GM12878 (cell line): ENCODE results near the gene ME1. TPM values are rescaled to one million over a fixed set of nuclear protein-coding genes. Genes with fewer than 3 reads are reported as not detected.

Source experiments
- ATAC-seq: fragments of 200-7000 bp; cut with Tn5 transposase; 3 replicates; pipeline ENCODE4 v1.9.1; 2020; ENCODE audit warnings: mild to moderate bottlenecking, moderate library complexity
- BruUV-seq: library from RNA; stranded (reverse); fragments of 400-500 nt; replicated peaks from 2 replicates; lab custom pipeline; 2021; lab: Mats Ljungman, UMichigan
- CTCF ChIA-PET: fragments of 300-600 bp; sonication (Branson Sonifier 250); formaldehyde crosslinking; extraction: SDS; loops from one replicate; lab custom pipeline; 2021; ENCODE audit warnings: inconsistent platforms; lab: Yijun Ruan, JAX
- POLR2A ChIA-PET: fragments of 350-600 bp; formaldehyde crosslinking; extraction: SDS; loops from one replicate; lab custom pipeline; 2021; ENCODE audit warnings: inconsistent platforms; lab: Charles Lee
- RAD21 ChIA-PET: fragments of 300-600 bp; sonication (Branson Sonifier 250); formaldehyde crosslinking; loops from one replicate; lab custom pipeline; 2023; ENCODE audit warnings: antibody characterized with exemption; ENCODE audit not compliant: unreplicated experiment; lab: Charles Lee
- SMC1A ChIA-PET: fragments of 300-600 bp; sonication (Branson Sonifier 250); formaldehyde crosslinking; loops from one replicate; lab custom pipeline; 2023; ENCODE audit not compliant: unreplicated experiment, uncharacterized antibody; lab: Charles Lee
- DNase-seq: peaks from one replicate; pipeline ENCODE4 v3.0.0-alpha.2; 2011; ENCODE audit warnings: low read depth, low spot score
- FAIRE-seq: peaks from 3 replicates; lab custom pipeline; 2011; peaks lifted over from hg19 to GRCh38; lab: Jason Lieb, UNC
- H2AFZ ChIP-seq: 2 replicates; pipeline ENCODE4 v1.6.0; 2011; ENCODE audit warnings: low read depth, low read length, control low read depth; ENCODE audit not compliant: control insufficient read depth
- H3K27ac ChIP-seq: 2 replicates; pipeline ENCODE4 v1.5.1; 2011; ENCODE audit warnings: control low read depth; ENCODE audit not compliant: control insufficient read depth, insufficient read depth
- H3K27me3 ChIP-seq, 2 experiments: replicated peaks in 1 of 2; 2 replicates each; pipeline versions ENCODE4 v1.6.0 to v1.6.1; 2011; ENCODE audit warnings: low read length in 1 of 2; ENCODE audit not compliant: control insufficient read depth in 2 of 2, insufficient read depth in 2 of 2
- H3K36me3 ChIP-seq, 2 experiments: 2 replicates each; pipeline ENCODE4 v1.5.1; 2011; ENCODE audit warnings: low read length in 1 of 2; ENCODE audit not compliant: control insufficient read depth in 2 of 2, insufficient read depth in 2 of 2
- H3K4me1 ChIP-seq: 2 replicates; pipeline ENCODE4 v1.6.1; 2011; ENCODE audit warnings: mild to moderate bottlenecking, low read length, moderate library complexity, mixed read lengths; ENCODE audit not compliant: control insufficient read depth, insufficient read depth
- H3K4me2 ChIP-seq: 2 replicates; pipeline ENCODE4 v1.6.0; 2011; ENCODE audit warnings: control low read depth; ENCODE audit not compliant: control insufficient read depth, insufficient read depth
- H3K4me3 ChIP-seq: fragments of 200-600 bp; sonication (generic); 2 replicates; pipeline ENCODE4 v1.5.1; 2016
- H3K79me2 ChIP-seq: 2 replicates; pipeline ENCODE4 v1.6.0; 2011; ENCODE audit warnings: low read length; ENCODE audit not compliant: control insufficient read depth, insufficient read depth
- H3K9ac ChIP-seq: 2 replicates; pipeline ENCODE4 v1.8.0; 2011; ENCODE audit warnings: low read length, control low read depth, mixed read lengths; ENCODE audit not compliant: control insufficient read depth, insufficient read depth
- H3K9me3 ChIP-seq: replicated peaks from 3 replicates; pipeline ENCODE4 v1.5.1; 2011; ENCODE audit warnings: mild to moderate bottlenecking, low read length; ENCODE audit not compliant: control insufficient read depth, insufficient read depth
- H4K20me1 ChIP-seq: 2 replicates; pipeline ENCODE4 v1.6.0; 2011; ENCODE audit not compliant: control insufficient read depth, insufficient read depth
- ATF7 ChIP-seq: fragments of 450-650 bp; IDR thresholded peaks from 2 replicates; pipeline ENCODE4 v1.6.1; 2016; ENCODE audit warnings: low read depth, mild to moderate bottlenecking
- BHLHE40 ChIP-seq, 2 experiments: fragments of 450-650 bp in 1 of 2; IDR thresholded peaks; 2 replicates each; pipeline ENCODE4 v1.6.1; 2011 to 2017; ENCODE audit warnings: low read depth in 2 of 2, borderline replicate concordance in 1 of 2, improper control_type of control experiment in 1 of 2, low read length in 1 of 2, mild to moderate bottlenecking in 1 of 2
- CBX5 ChIP-seq: sonication (generic); IDR thresholded peaks from 2 replicates; pipeline ENCODE4 v1.6.1; 2016; ENCODE audit warnings: low read depth, moderate library complexity, mild to moderate bottlenecking, inconsistent platforms
- CHD2 ChIP-seq: IDR thresholded peaks from 2 replicates; pipeline ENCODE4 v1.6.1; 2011; ENCODE audit warnings: low read depth, low read length, improper control_type of control experiment, borderline replicate concordance
- CREM ChIP-seq: IDR thresholded peaks from 2 replicates; pipeline ENCODE4 v1.6.1; 2014; ENCODE audit warnings: antibody characterized with exemption, low read depth
- ELK1 ChIP-seq: IDR thresholded peaks from 2 replicates; pipeline ENCODE4 v1.6.1; 2012; ENCODE audit warnings: low read depth, low read length, improper control_type of control experiment
- HDAC6 ChIP-seq: fragments of 200-600 bp; sonication (generic); IDR thresholded peaks from one replicate; pipeline ENCODE4 v1.8.0; 2017; ENCODE audit warnings: antibody characterized with exemption; ENCODE audit not compliant: unreplicated experiment
- MTA2 ChIP-seq: fragments of 450-650 bp; IDR thresholded peaks from 2 replicates; pipeline ENCODE4 v1.6.1; 2016; ENCODE audit warnings: low read depth, mild to moderate bottlenecking, moderate library complexity
- RELB ChIP-seq: fragments of 450-650 bp; IDR thresholded peaks from 2 replicates; pipeline ENCODE4 v1.6.1; 2017; ENCODE audit warnings: low read depth, mild to moderate bottlenecking, moderate library complexity
- ZBTB40 ChIP-seq: fragments of 450-650 bp; IDR thresholded peaks from 2 replicates; pipeline ENCODE4 v1.6.1; 2016; ENCODE audit warnings: mild to moderate bottlenecking, moderate library complexity, borderline replicate concordance
- ZNF217 ChIP-seq: fragments of 450-650 bp; IDR thresholded peaks from 2 replicates; pipeline ENCODE4 v1.6.1; 2017; ENCODE audit warnings: antibody characterized with exemption, mild to moderate bottlenecking
- WGBS: methylation state at CpG from one replicate; pipeline ENCODE4 v1.1.6; 2016; ENCODE audit warnings: low lambda C conversion rate; ENCODE audit not compliant: insufficient replicate concordance, insufficient coverage; ENCODE audit errors: missing lambda C conversion rate; 5-methylcytosine and 5-hydroxymethylcytosine counted together
- in situ Hi-C: fragments of 300-500 bp; cut with MboI; formaldehyde crosslinking; loops from 9 replicates; pipeline ENCODE4 v1.14.3; 2018; ENCODE audit warnings: mixed read lengths
- intact Hi-C: fragments of 100-400 bp; cut with micrococcal nuclease; formaldehyde crosslinking; loops from one replicate; pipeline ENCODE4 v1.14.2; 2022; ENCODE audit not compliant: unreplicated experiment
- polyA plus RNA-seq, 11 experiments: library from polyadenylated mRNA; depleted of rRNA in 4 of 11; unstranded in 6 of 11; stranded (reverse) in 5 of 11; fragments of >200 nt; fragmentation: Nextera tagmentation in 4 of 11; fragmentation: Illumina TruSeq in 1 of 11; extraction: Ambion mirVana in 4 of 11; extraction: Trizol in 1 of 11; gene quantifications; 1 replicate in 1 of 11; 2 replicates in 10 of 11; pipeline versions ENCODE4 v1.2.1 to v1.2.3, GENCODE V29; 2011 to 2016; ENCODE audit warnings: inconsistent platforms in 2 of 11, missing spikeins in 2 of 11, low read depth in 1 of 11
- total RNA-seq, 4 experiments: library from RNA; depleted of rRNA in 3 of 4; stranded (reverse); fragments of >200 nt in 3 of 4; fragmentation: Illumina TruSeq in 1 of 4; extraction: Trizol in 1 of 4; gene quantifications; 2 replicates each; pipeline versions ENCODE4 v1.2.1 to v1.2.3, GENCODE V29; 2013 to 2021

ME1 gene
- total and polyA plus RNA-seq, 10 of the 15 experiments (the other 5 are each of a cell fraction or from before 2014, with no cell fraction given): 3.6 to 11.8 (median 8.4) TPM

- H3K4me3 ChIP-seq: no peak overlapping the region
- peak overlapping the region; percentile 25 for H2AFZ ChIP-seq
- H3K9ac ChIP-seq: no peak overlapping the region
- in situ Hi-C loops: no loop called here
- no peak for FAIRE-seq
- DNase-seq: no peak
- H3K36me3 ChIP-seq: peaks cover 0 to 5% of the 10 kb centered on the region in 2 experiments; a peak in 2 of 4 replicates
- ChIA-PET CTCF (interaction anchor here (1.5 to 19.2 kb wide), 4 partner anchors 16 to 134 kb away, joined by 3 to 195 read pairs (median 14); partner anchors contain the start of genes DOP1A and UBE3D), SMC1A (interaction anchor here (1.0 to 4.5 kb wide), 5 partner anchors 10 to 142 kb away, joined by 3 to 26 read pairs (median 3); partner anchors contain the start of genes DOP1A and UBE3D), RAD21 (interaction anchor here (0.9 to 11.8 kb wide), 2 partner anchors 16 to 133 kb away, joined by 6 to 93 read pairs; partner anchors contain the start of genes DOP1A and UBE3D), POLR2A (interaction anchor here (1.2 to 2.8 kb wide), 2 partner anchors 131 to 134 kb away, joined by 3 to 12 read pairs; partner anchors contain the start of gene DOP1A)
- no peaks in the 10 kb centered on the region for H4K20me1 ChIP-seq
- H3K4me2 ChIP-seq: 0 out of 2 replicates have a peak overlapping the region, but pooled peaks have one; percentile 7
- H3K27me3 ChIP-seq: no peaks in the 10 kb centered on the region
- peak; percentile 90 for ATAC-seq
- 74% methylated on average over 5 of the region's 5 CpGs for WGBS
- no peaks in the 10 kb centered on the region for H3K79me2 ChIP-seq
- TF ChIP-seq RELB (0 out of 2 replicates have a peak, but pooled peaks have one; percentile 25), CHD2 (0 out of 2 replicates have a peak, but pooled peaks have one; percentile 49), BHLHE40 (IDR thresholded peaks at IDR 0.05; ENCODE audit: borderline replicate concordance in 1 of 2, low read depth in 2 of 2, low read length in 1 of 2) (peak in 1 of 2 experiments; percentile 77; a peak in 2 of 4 replicates), CREM (no peak), CBX5 (no peak), MTA2 (no peak), ZBTB40 (peak; percentile 51; the same call in 1 of the 2 replicates), ZNF217 (no peak), ELK1 (no peak), HDAC6 (no peak), ATF7 (0 out of 2 replicates have a peak, but pooled peaks have one; percentile 18)
- H3K27ac ChIP-seq: no peak overlapping the region
- H3K4me1 ChIP-seq: peaks cover 1% of the 10 kb centered on the region
- BruUV-seq: TSS peak; percentile 74
- no peaks in the 10 kb centered on the region for H3K9me3 ChIP-seq
- intact Hi-C loops: loop anchor here (10.0 kb wide), 1 partner anchor 955 kb away; the partner anchor contains the start of gene IBTK
These were observed 231.5 kb downstream of the ME1 start for GRCh38 chr6:83199173-83199862.
